Tibial nerve (tissue), 4 donors: ENCODE measurements around the gene RBM33. TPM values are rescaled to one million over a fixed set of nuclear protein-coding genes. Genes with fewer than 3 reads are reported as not detected.

Experiments
- DNase-seq, 2 donors: peaks; one replicate each; pipeline ENCODE4 v3.0.0-alpha.2; 2019; ENCODE audit warnings: low spot score in 2 of 2
- H3K27ac ChIP-seq, 4 donors: fragments of 200-600 bp; sonication (generic) in 3 of 4; one replicate each; pipeline ENCODE4 v1.5.1; 2017 to 2019; ENCODE audit warnings: mild to moderate bottlenecking in 1 of 4
- H3K27me3 ChIP-seq, 2 donors: fragments of 200-600 bp; sonication (generic) in 1 of 2; one replicate each; pipeline versions ENCODE4 v1.5.1 to v1.6.0; 2017 to 2019
- H3K36me3 ChIP-seq, 3 donors: fragments of 200-600 bp; sonication (generic); one replicate each; pipeline ENCODE4 v1.5.1; 2018 to 2019
- H3K4me1 ChIP-seq, 4 donors: fragments of 200-600 bp; sonication (generic) in 3 of 4; one replicate each; pipeline ENCODE4 v1.5.1; 2017 to 2019
- H3K4me3 ChIP-seq, 4 donors: fragments of 200-600 bp; sonication (generic) in 3 of 4; one replicate each; pipeline ENCODE4 v1.5.1; 2017 to 2019; ENCODE audit warnings: mild to moderate bottlenecking in 1 of 4, moderate library complexity in 1 of 4
- H3K9me3 ChIP-seq, 4 donors: fragments of 200-600 bp; sonication (generic) in 3 of 4; one replicate each; pipeline ENCODE4 v1.5.1; 2017 to 2019
- EP300 ChIP-seq, 2 donors: sonication (generic); formaldehyde crosslinking; IDR thresholded peaks; one replicate each; pipeline ENCODE4 v1.6.1; 2017; ENCODE audit warnings: antibody characterized with exemption in 2 of 2, mild to moderate bottlenecking in 1 of 2
- POLR2A ChIP-seq, 2 donors: fragments of 450-650 bp; IDR thresholded peaks; one replicate each; pipeline ENCODE4 v1.6.1; 2017; ENCODE audit warnings: antibody characterized with exemption in 2 of 2, mild to moderate bottlenecking in 2 of 2, moderate library complexity in 2 of 2
- WGBS, 2 donors: methylation state at CpG; one replicate each; pipeline ENCODE4 v1.1.5; 2018; 5-methylcytosine and 5-hydroxymethylcytosine counted together
- total RNA-seq, 4 donors: library from RNA; depleted of rRNA; stranded (reverse); fragments of >200 nt; gene quantifications; one replicate each; pipeline ENCODE4 v1.1.0, GENCODE V29; 2016
- TF ChIP-seq, protein P1 (sequence below), 5 experiments: fragments of 200-600 bp in 3 of 5; fragments of 450-650 bp in 2 of 5; sonication (generic) in 3 of 5; IDR thresholded peaks; one replicate each; pipeline ENCODE4 v1.5.1; 2016 to 2019; ENCODE audit warnings: antibody characterized with exemption in 5 of 5, mild to moderate bottlenecking in 3 of 5, moderate library complexity in 2 of 5

RBM33 gene
- total RNA-seq, 4 donors from 2014 or later, result 85.0 to 92.4 (median 88.3) TPM

DNA sequence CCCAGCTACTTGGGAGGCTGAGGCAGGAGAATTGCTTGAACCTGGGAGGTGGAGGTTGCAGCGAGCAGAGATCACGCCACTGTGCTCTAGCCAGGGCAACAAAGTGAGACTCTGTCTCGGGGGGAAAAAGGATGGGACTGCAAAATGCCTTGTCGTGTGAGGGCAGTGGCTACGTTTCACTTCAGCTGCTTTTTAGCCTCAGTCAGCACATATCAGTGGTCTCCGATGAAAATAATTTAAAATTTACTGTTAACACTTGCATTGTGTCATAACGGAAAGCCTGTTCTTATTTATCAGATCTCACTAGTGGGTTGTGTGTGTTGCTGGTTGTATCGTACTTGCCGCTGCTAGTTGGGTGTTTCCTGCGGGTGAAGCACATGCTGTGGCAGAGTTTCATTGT lies 61.9 kb downstream of the RBM33 start:
- Histone ChIP-seq H3K4me1 (peaks cover 0 to 6% (median 2%) of the 10 kb centered on the region in 4 donors), H3K27ac (no peak overlapping the region), H3K9me3 (no peaks in the 10 kb centered on the region), H3K4me3 (no peak overlapping the region), H3K27me3 (no peaks in the 10 kb centered on the region), H3K36me3 (peaks cover 0 to 79% (median 8%) of the 10 kb centered on the region in 3 donors)
- DNase-seq, result no peak
- TF ChIP-seq EP300 (IDR thresholded peaks at IDR 0.05), result no peak
- TF ChIP-seq, protein P1, sequence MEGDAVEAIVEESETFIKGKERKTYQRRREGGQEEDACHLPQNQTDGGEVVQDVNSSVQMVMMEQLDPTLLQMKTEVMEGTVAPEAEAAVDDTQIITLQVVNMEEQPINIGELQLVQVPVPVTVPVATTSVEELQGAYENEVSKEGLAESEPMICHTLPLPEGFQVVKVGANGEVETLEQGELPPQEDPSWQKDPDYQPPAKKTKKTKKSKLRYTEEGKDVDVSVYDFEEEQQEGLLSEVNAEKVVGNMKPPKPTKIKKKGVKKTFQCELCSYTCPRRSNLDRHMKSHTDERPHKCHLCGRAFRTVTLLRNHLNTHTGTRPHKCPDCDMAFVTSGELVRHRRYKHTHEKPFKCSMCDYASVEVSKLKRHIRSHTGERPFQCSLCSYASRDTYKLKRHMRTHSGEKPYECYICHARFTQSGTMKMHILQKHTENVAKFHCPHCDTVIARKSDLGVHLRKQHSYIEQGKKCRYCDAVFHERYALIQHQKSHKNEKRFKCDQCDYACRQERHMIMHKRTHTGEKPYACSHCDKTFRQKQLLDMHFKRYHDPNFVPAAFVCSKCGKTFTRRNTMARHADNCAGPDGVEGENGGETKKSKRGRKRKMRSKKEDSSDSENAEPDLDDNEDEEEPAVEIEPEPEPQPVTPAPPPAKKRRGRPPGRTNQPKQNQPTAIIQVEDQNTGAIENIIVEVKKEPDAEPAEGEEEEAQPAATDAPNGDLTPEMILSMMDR (IDR thresholded peaks at IDR 0.05), result no peak
- TF ChIP-seq POLR2A (IDR thresholded peaks at IDR 0.05), result no peak
- 89% methylated on average over 10 of the region's 10 CpGs for WGBS, 2 donors

DNA sequence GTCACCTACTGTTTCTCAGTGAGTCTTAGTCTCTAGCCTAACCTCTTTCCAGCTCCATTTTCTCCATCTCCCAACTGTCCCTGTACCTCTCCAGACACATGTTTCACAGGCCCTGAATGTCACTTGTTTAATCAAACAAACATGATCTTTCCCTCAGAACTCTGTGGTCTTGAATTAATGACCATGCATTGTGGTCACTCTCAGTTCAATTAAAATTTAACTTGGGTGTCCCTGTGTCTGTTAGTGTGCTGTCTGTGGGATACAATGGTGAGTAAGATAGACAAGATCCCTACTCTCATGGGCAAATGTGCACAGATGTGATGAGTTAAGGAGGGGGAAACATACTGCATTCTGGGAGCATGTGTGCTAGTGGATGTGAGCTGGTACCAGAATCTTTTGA lies 65.0 kb downstream of the RBM33 start:
- Histone ChIP-seq H3K9me3 (no peaks in the 10 kb centered on the region), H3K4me1 (peaks cover 0 to 17% (median 7%) of the 10 kb centered on the region in 4 donors), H3K36me3 (peaks cover 0 to 88% (median 7%) of the 10 kb centered on the region in 3 donors), H3K27ac (no peak overlapping the region), H3K4me3 (no peak overlapping the region), H3K27me3 (no peaks in the 10 kb centered on the region)
- TF ChIP-seq, protein P1 (IDR thresholded peaks at IDR 0.05), result no peak
- no peak for TF ChIP-seq POLR2A (IDR thresholded peaks at IDR 0.05)
- TF ChIP-seq EP300 (IDR thresholded peaks at IDR 0.05), result no peak
- DNase-seq, result no peak

DNA sequence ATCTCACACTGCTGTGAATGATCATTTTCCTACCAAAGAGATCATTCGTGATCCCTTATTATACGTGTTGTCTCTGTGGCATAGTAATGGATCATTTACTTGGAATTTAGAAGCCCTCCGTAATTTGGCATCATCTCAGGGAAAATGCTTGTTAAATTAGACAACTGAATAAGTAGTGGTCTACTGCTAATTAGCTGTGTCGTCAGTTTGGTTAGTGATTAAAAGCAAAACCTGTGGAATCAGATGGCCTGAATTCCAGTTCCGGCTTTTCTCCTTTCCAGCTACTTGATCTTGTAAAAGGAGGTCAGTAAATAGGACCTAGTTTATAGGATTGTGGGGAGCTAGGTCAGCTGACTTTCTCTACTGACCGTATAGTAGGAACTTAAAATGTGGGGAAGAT lies 65.6 kb downstream of the RBM33 start:
- Histone ChIP-seq H3K4me3 (no peak overlapping the region), H3K27me3 (no peaks in the 10 kb centered on the region), H3K9me3 (no peaks in the 10 kb centered on the region), H3K27ac (peak overlapping the region in 2 of 4 donors; percentile 3 to 52), H3K36me3 (peaks cover 0 to 94% (median 7%) of the 10 kb centered on the region in 3 donors), H3K4me1 (peaks cover 0 to 17% (median 7%) of the 10 kb centered on the region in 4 donors)
- TF ChIP-seq POLR2A (IDR thresholded peaks at IDR 0.05), result no peak
- TF ChIP-seq, protein P1 (IDR thresholded peaks at IDR 0.05), result no peak
- no peak for TF ChIP-seq EP300 (IDR thresholded peaks at IDR 0.05)
- 76 to 82% methylated on average over 6 of the region's 6 CpGs for WGBS, 2 donors
- DNase-seq, result no peak

DNA sequence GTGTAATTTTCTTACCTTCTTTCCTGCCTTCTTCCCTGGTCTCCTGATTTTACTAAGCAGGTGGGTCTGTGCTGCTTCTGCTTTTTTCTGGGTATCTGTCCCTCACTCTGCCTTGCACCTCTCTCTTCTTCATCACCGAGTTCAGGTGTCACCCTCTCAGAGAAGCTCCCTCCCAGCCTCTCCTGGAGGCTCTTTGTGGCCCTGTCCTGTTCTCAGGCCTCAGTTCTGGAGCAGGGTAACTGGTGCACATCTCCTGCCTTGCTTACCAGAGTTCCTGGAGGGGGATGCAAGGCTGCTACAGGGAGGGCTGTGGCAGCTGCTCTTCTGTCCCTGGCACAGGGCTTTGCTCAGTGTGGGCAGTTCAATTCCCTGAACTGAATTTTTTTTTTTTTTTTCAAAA lies 66.1 kb downstream of the RBM33 start:
- Histone ChIP-seq H3K9me3 (no peaks in the 10 kb centered on the region), H3K4me1 (peaks cover 0 to 17% (median 7%) of the 10 kb centered on the region in 4 donors), H3K27ac (peak overlapping the region in 2 of 4 donors; percentile 3 to 52), H3K27me3 (no peaks in the 10 kb centered on the region), H3K36me3 (peaks cover 0 to 94% (median 7%) of the 10 kb centered on the region in 3 donors), H3K4me3 (no peak overlapping the region)
- WGBS, 2 donors, result 86 to 90% methylated on average over 1 of the region's 1 CpG
- DNase-seq, result no peak
- TF ChIP-seq, protein P1 (IDR thresholded peaks at IDR 0.05), result no peak
- TF ChIP-seq POLR2A (IDR thresholded peaks at IDR 0.05) (no peak), EP300 (IDR thresholded peaks at IDR 0.05) (no peak)

DNA sequence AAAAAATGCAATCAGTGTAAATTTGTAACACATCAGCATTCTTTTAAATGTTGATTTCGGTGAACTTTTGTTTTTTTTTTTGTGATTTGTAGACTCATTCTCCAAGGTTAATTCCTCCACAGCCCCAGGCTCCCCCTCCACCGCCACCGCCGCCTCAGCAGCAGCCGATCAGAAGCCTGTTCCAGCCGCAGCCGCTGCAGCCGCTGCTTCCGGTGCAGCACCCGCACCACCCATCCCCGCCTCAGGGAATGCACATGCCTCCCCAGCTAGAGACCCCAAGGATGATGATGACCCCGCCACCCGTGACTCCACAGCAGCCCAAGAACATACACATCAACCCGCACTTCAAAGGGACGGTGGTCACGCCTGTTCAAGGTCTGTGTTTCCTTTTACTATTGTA lies 66.6 kb downstream of the RBM33 start:
- Histone ChIP-seq H3K4me1 (peaks cover 0 to 17% (median 7%) of the 10 kb centered on the region in 4 donors), H3K9me3 (no peaks in the 10 kb centered on the region), H3K4me3 (no peak overlapping the region), H3K27ac (peak overlapping the region in 1 of 4 donors; percentile 19), H3K36me3 (peaks cover 0 to 89% (median 7%) of the 10 kb centered on the region in 3 donors), H3K27me3 (no peaks in the 10 kb centered on the region)
- WGBS, 2 donors, result 75 to 87% methylated on average over 16 of the region's 16 CpGs
- no peak for DNase-seq
- TF ChIP-seq, protein P1 (IDR thresholded peaks at IDR 0.05), result no peak
- TF ChIP-seq POLR2A (IDR thresholded peaks at IDR 0.05) (no peak), EP300 (IDR thresholded peaks at IDR 0.05) (no peak)
